GM18858 (cell line): ENCODE results near the gene FCRLB.
"Not testable (repeated sequence)": the region's sequence is repeated elsewhere in the genome, so short reads cannot be mapped to it uniquely, and the experiment has no call there.

ENCODE experiments used
- ATAC-seq: cut with Tn5 transposase; IDR thresholded peaks from one replicate; pipeline ENCODE4 v1.9.1; 2021; ENCODE audit not compliant: unreplicated experiment

The FCRLB gene

DNA sequence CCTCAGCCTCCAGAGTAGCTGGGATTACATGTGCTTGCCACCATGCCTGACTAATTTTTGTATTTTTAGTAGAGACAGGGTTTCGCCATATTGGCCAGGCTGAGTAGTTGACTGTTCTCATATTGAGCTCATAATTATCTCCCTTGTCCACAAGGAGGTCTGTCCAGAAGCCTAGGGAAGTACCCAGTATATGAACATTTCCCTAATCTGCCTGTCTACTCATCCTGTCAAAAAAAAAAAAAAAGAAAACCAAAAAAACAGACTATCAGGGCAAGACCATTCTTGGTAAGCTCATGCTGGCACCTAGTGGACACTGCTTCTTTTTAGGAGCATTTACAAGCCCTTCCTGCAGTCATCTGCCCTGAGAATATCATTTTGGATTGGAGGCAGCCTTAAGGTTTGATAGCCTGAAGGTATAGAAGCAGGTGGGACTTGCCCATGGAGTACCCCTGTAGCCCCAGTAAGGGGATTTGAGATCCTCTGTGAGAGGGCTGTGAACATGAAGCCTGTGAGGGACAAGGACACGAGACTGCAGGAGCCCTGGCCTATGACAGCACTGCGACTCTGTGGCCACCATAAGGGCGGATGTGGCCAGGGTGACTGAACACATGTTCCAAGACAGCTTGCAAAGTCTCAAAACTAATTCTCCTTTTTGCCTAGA, 17.4 kb downstream of the FCRLB start:
- peak; percentile 37 for ATAC-seq

DNA sequence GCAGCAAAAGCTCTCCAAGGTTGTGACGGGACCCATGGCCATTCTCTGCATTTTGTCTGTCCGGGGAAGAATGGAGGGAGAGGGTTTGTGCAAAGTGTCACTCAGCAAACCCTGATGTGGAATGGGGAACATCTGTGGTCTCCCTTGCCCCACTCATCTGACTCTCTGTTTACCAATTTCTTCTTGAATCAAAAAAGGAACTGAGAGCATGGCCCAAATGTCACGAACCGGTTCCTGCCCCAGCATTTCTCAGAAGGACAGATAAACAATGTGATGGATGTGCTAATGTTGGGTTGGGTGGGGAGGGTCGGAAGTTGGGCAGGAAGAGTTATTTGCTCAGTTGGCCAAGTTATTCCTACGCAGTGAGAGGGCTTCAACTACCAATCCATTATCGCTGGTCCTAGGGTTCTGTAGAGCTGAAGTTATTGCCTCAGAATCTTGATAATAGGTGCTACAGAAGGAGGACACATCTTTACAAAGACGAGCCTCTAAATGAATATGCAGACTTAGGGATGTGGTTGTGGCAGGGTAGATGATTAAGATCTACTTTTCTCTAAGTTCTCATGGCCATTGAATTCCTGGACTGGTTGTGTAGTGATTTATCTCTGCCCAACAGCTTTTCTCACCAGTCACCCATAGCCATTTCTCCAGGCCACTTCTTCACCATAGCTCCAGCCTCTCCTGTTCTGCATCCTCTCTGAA, 18.7 kb downstream of the FCRLB start:
- ATAC-seq = no peak

DNA sequence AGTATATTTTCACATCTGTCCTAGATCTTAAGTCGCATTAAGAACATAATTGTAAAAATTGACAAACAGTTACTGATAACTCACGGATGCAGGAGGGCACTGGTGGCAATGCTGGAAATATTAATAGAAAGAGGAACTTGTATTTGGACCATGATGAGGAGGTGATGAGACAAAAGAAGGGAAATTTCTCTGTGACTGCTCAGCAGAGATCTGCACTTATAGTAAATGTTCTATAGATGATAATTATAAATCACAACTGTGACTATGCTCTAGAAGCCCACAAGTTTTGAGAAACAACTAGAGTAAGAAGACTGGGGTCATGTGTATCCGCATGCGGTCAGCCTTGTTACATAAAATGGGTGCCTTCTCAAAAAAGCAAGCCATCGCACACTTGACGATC, 19.6 kb downstream of the FCRLB start:
- ATAC-seq = no peak

DNA sequence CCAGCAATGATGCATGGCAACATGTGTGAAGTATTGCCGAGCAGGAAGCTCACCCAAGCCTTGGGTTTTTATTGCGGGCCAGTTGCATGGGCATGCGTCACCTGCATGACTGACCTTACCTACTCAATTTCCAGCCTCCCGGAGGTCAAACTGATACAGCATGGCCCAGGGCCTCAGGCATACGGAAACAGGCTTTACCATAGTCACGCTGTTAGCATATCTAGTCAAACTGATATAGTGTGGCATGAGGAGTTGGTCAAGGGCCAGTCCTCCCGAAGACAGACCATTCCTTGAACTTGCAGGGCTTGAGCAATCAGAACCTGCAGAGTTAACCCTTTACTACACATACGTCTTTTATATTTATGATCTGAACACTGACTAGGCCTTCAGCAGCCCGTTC, 21.9 kb downstream of the FCRLB start:
- no peak for ATAC-seq

DNA sequence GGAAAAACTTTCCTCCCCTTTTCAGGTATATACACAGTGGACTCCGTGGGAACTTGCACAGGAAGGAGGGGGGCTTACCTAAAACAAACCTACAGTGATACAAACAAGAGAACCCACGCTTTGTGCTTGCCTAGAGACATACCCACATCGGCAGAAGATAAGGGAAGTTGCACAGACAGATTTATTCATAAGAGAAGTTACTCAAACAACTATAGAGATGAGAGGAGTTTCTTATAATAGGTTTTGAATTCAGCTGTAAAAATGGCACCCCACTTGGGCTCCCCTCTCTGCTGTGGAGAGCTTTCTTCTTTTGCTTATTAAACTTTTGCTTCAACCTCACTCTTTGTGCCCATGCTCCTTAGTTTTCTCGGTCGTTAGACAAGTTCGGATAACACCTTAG, 26.5 kb downstream of the FCRLB start:
- ATAC-seq = no peak

DNA sequence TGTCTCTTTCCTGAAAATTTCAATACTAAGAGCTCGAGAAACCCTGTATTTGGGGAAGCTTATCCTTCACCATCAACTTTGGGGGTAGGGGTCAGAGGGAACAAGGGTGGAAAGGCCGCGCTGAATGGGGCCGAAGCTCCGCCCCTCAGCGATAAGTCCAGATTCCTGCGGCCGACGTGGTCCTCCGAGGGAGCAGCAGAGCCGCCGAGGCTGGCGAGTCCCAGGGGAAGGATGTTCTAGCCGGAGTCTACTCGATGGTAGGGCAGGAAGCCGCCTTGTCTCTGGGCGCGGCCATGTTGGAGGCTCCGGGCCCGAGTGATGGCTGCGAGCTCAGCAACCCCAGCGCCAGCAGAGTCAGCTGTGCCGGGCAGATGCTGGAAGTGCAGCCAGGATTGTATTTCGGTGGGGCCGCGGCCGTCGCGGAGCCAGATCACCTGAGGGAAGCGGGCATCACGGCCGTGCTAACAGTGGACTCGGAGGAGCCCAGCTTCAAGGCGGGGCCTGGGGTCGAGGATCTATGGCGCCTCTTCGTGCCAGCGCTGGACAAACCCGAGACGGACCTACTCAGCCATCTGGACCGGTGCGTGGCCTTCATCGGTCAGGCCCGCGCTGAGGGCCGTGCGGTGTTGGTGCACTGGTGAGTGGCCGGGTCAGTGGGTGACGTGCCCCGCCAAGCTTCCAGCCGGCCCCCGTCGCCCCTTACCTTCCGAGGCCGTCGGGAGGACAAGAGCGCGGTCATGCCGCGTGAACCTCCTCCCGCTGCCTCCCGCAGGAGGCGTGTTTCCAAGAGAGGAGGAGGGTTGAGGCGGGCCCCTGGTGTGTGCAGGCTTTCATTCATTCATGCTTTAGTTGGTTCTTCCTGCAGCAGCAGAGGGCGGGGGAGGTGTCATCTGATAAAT, 28.4 kb downstream of the FCRLB start, which contains the start of gene DUSP12:
TSS of gene DUSP12 (plus strand) at position 278 of the 899 bp plus-strand sequence. CDS start at position 294, 16 bp downstream.
- peak; percentile 92 for ATAC-seq

DNA sequence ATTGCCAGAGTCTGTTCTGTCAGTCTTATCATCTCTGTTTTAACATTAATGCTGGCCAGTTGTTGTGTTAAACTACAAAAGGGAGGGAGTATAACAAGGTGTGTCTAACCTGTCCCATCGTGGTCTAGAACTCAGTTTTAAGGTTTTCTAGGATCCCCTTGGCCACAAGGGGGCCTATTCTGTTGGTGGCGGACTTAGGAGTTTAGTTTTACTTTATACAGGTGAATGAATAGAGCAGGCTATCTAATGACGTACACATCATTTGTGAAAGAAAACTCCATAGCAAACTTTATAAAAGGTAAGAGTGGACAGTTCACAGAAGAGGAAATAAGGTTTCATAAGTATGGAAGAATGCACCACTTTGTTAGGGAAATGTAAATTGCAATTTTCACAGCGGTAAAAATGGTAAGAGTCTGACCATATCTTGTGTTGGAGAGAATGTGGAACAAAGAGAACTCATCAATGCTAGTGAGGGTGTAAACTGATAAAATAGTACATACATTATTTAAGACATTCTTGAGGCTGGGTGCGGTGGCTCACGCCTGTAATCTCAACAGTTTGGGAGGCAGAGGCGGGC, 42.3 kb downstream of the FCRLB start:
- no peak for ATAC-seq

DNA sequence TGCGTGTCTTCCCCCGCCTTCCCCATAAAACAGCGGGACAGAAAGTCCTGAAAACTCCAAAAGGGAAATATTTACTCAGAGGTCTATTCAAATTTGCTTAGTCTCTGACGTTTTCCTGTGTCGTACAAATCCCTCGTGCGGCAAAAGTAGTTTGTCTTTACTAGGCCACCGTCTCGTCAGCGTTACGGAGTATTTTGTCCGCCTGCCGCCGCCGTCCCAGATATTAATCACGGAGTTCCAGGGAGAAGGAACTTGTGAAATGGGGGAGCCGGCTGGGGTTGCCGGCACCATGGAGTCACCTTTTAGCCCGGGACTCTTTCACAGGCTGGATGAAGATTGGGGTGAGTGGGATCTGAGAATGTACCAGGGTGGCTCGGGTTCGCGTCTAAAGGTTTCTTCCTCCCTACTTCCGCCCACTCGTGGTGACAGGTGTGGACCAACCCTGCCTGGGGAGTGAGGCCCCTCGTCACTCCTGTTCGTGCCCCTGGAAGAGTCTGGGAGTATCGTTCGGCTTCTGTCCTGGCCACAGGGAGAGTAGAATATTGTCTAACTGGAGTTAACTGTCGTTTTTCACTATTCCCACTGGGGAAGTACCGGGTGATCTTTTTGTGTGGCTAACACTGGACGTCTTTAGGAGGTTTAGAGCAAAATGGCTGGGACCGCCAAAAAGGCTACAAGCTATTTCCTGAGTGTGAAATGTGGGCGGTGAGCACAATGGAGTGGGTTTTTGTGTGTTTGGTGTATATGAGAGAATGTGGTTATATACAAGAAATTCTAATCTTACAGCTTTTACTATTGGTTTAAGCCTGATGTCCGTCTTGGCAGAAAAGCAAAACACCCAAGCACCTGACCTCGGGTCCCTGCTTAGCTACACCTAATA, 45.0 kb downstream of the FCRLB start, which contains the start of gene ATF6:
TSS of gene ATF6 (plus strand) at position 219 of the 880 bp plus-strand sequence. CDS start at position 260, 41 bp downstream.
- no peak for ATAC-seq

DNA sequence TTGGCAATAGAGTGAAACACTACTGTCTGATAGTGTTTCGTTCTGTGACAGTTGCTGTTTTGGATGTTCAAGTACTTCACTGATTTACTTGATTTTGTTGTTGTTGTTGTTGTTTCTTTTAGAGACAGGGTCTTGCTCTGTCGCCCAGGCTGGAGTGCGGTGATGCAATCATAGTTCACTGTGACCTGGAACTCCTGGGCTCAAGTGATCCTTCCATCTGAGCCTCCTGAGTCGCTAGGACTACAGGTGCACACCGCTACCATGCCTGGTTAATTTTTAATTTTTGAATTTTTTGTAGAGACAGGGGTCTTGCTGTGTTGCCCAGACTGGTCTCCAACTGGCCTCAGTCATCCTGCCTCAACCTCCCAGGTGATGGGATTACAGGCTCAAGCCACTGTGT, 47.1 kb downstream of the FCRLB start:
- no peak for ATAC-seq

DNA sequence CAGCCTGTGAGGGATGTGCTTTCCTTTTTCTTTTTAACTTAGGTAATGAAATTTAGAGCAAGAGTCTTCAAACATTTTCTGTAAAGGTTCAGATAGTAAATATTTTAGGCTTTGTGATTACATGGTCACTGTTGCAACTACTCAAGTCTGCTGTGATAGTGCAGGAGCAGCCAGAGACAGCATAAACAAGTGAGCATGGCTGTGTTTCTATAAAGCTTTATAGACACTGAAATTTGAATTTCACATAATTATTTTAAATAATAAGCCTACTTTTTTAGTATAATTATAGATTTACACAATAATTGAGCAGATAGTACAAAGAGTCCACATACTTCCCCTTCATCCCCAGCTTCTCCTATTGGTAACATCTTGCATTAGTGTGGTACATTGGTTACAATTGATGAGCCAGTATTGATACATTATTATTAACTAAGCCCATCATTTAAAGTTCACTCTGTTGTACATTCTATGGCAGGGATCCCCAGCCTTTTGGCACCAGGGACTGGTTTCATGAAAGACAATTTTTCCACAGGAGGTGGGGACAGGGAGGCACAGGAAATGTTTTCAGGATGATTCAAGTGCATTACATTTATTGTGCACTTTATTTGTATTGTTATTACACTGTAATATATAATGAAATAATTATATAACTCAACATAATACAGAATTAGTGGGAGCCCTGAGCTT, 47.8 kb downstream of the FCRLB start:
- ATAC-seq = no peak

DNA sequence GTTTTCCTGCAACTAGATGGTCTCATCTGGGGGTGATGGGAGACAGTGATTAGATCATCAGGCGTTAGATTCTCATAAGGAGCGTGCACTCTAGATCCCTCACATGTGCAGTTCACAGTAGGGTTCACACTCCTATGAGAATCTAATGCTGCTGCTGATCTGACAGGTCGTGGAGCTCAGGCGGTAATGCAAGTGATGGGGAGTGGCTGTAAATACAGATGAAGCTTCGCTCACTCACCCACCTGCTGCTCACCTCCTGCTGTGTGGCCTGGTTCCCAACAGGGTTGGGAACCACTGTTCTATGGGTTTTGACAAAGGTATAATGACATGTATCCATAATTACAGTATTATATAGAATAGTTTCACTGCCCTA, 48.3 kb downstream of the FCRLB start:
- ATAC-seq = not testable (repeated sequence)

DNA sequence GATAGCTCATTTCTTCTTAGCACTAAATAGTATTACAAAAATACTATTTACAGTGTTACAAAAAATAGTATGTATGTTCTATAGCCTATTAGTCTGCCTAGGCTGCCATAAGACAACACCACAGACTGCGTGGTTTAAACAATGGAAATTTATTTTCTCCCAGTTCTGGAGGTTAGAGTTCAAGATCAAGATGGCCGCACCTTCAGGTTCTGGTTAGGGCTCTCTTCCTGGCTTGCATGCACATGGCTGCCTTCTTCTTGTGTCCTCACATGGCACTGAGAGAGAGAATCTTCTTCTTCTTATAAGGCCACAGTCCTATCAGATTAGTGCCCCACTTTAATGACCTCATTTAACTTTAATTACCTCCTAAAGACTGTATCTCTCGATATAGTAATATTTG, 48.9 kb downstream of the FCRLB start:
- no peak for ATAC-seq

DNA sequence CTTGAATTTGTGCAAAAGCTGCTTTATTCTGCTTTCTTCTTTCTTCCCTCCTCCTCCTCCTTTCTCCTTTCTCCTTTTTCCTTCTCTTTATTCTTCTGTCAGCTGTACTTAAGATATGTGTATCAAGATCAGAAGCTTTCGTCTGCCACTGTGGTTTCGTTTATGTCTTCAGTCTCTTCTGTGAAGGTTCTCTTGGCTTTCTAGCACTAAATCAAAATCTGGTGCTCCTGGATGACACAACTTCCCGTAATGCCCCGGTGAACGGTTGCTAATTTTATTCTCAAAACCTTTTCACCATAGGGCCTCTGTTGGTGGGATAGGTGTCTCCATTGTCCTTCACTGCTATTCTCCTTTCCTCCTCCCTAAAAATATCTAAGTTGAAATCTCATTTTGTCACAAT, 49.8 kb downstream of the FCRLB start:
- ATAC-seq = no peak

DNA sequence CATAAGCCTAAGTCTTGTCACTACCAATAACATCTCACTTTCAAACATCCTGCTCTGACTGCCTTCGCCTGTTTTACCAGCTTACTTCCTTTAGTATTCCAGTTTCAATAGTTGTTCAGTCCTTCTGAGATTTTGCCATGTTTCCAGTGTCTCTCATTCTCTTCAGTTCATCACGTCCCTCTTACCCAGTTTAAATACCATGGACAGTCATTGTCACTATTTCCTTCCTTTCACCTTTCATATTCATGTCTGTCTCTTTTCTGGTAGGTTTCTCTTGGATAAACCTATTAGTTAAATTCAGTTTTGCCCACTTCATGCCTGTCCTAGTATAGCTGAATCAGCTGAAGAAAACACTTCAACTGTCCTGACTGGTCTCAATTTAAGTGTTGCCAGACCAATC, 50.6 kb downstream of the FCRLB start:
- ATAC-seq = no peak

DNA sequence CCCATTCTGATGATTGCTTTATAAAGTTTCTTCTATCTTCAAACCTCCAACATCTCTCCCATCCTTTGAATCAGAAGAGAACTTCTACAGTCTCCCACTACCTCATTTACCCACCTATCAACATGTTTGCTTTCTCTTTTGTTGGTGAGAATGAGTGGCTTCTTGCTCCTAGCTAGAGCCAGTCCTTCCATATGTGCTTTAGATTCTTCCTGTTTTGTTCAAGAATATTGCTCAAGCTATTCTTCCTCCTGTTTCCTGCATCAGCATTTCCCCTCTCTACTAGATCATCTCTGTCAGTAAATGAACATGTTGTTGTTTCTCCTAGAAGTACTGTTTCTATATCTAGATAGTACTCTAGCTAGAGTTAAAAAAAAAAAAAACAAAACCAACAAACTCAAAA, 51.1 kb downstream of the FCRLB start:
- no peak for ATAC-seq

DNA sequence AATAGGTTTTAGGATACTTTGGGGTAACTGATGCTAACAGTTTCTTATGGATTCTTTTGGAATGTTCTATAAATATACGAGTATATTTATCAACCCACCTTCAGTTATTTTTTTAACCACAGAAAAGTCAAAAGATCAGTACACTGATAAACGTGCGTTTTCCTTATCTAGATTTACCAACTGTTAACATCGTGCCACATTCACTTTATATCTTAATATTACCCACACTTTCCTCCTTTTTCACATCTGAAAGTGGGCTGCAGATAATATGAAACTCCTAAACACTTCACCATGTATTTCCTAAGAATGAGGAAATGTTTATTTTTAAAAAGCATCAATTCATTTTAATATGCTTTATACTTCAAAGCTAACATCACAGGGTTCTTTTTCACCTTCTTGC, 52.4 kb downstream of the FCRLB start:
- no peak for ATAC-seq

DNA sequence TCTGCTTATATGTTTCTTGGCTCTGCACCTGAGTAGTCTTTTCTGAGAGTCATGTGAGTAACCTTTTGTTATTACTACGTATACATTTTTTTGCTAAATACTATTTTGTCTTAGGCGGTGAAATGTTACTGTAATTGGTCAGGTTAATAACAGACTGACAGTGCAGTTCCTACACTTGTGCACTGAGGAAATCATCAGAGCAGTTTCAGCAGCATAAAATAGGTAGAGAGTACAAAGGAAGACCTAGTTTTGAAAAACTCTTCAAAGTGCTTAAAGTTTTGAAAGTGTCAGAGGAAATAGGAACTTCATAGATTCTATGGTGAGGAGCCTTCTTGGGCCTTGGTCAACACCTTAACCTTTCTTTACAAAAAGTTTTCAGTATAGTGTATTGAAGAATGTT, 55.9 kb downstream of the FCRLB start:
- no peak for ATAC-seq
